ENCODE results near the gene SCAPER.

SCAPER gene

GRCh38 chr15:76776969-76777368 lies 128.2 kb downstream of the SCAPER start:
- ATAC-seq (ENCODE audit: low read depth) (no peak), DNase-seq (ENCODE audit: low spot score) (no peak)
- Histone ChIP-seq H3K36me3 (ENCODE audit: low read depth) (peaks cover 14% of the 10 kb centered on the region; the same call in 1 of the 2 replicates), H3K9me3 (ENCODE audit: severe bottlenecking) (no peaks in the 10 kb centered on the region), H3K27ac (ENCODE audit: poor library complexity, severe bottlenecking) (no peak overlapping the region), H3K4me3 (ENCODE audit: severe bottlenecking) (no peak overlapping the region), H3K27me3 (ENCODE audit: insufficient read depth, poor library complexity, severe bottlenecking) (no peaks in the 10 kb centered on the region), H3K4me1 (ENCODE audit: insufficient read depth, poor library complexity, severe bottlenecking) (no peaks in the 10 kb centered on the region)
- TF ChIP-seq, protein P1, sequence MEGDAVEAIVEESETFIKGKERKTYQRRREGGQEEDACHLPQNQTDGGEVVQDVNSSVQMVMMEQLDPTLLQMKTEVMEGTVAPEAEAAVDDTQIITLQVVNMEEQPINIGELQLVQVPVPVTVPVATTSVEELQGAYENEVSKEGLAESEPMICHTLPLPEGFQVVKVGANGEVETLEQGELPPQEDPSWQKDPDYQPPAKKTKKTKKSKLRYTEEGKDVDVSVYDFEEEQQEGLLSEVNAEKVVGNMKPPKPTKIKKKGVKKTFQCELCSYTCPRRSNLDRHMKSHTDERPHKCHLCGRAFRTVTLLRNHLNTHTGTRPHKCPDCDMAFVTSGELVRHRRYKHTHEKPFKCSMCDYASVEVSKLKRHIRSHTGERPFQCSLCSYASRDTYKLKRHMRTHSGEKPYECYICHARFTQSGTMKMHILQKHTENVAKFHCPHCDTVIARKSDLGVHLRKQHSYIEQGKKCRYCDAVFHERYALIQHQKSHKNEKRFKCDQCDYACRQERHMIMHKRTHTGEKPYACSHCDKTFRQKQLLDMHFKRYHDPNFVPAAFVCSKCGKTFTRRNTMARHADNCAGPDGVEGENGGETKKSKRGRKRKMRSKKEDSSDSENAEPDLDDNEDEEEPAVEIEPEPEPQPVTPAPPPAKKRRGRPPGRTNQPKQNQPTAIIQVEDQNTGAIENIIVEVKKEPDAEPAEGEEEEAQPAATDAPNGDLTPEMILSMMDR (IDR thresholded peaks at IDR 0.05; ENCODE audit: poor library complexity, severe bottlenecking), result no peak

- Histone ChIP-seq H3K9me3 (ENCODE audit: severe bottlenecking) (no peaks in the 10 kb centered on the region), H3K36me3 (ENCODE audit: low read depth) (peaks cover 14% of the 10 kb centered on the region; the same call in 1 of the 2 replicates), H3K27me3 (ENCODE audit: insufficient read depth, poor library complexity, severe bottlenecking) (no peaks in the 10 kb centered on the region), H3K4me3 (ENCODE audit: severe bottlenecking) (no peak overlapping the region), H3K4me1 (ENCODE audit: insufficient read depth, poor library complexity, severe bottlenecking) (no peaks in the 10 kb centered on the region), H3K27ac (ENCODE audit: poor library complexity, severe bottlenecking) (no peak overlapping the region)
- DNase-seq (ENCODE audit: low spot score) (no peak), ATAC-seq (ENCODE audit: low read depth) (no peak)
- TF ChIP-seq, protein P1 (IDR thresholded peaks at IDR 0.05; ENCODE audit: poor library complexity, severe bottlenecking), result no peak
Observed at GRCh38 chr15:76776480-76776879, 128.7 kb downstream of the SCAPER start.

DNA sequence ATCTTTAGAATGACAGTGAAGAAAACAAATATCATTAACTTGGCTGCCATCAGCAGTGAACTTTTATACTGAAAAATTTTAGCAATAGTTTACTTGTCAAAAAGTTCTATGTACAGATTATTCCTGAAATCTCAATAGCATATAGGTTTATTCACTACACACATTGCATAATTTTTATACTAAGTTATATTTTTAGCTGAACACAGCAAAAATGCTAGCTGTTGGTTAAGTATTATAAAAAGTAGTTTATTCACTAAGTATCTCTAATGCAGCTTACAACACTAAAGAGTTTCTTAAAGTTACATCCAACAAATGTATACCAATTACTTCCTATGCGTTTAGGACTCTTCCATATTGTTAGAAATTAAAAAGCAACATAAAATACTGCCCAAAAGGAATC lies 131.9 kb downstream of the SCAPER start:
- peaks cover 23% of the 10 kb centered on the region for H3K36me3 ChIP-seq (ENCODE audit: low read depth)
- H3K27me3 ChIP-seq (ENCODE audit: insufficient read depth, poor library complexity, severe bottlenecking), result no peaks in the 10 kb centered on the region
- H3K4me3 ChIP-seq (ENCODE audit: severe bottlenecking), result no peak overlapping the region
- TF ChIP-seq, protein P1 (IDR thresholded peaks at IDR 0.05; ENCODE audit: poor library complexity, severe bottlenecking), result no peak
- no peaks in the 10 kb centered on the region for H3K9me3 ChIP-seq (ENCODE audit: severe bottlenecking)
- ATAC-seq (ENCODE audit: low read depth), result no peak
- no peak overlapping the region for H3K27ac ChIP-seq (ENCODE audit: poor library complexity, severe bottlenecking)
- no peaks in the 10 kb centered on the region for H3K4me1 ChIP-seq (ENCODE audit: insufficient read depth, poor library complexity, severe bottlenecking)
- no peak for DNase-seq (ENCODE audit: low spot score)

DNA sequence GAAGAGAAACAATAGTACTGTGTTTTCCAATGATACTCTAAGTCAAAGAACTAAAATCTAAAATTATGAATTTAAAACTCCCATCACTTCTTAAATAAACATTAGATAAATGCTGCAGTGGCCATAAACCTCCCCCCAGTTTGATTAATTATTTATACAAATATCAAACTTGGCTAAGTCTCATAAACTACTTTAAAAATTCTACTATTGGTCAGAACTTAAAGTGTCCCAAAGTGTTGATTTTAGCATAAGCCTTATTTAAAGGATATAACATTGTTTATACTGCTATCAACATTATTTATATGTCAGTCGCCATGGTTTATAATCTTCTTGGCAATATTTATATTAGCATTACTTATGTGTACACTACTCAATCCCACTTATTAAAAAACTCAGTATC lies 132.4 kb downstream of the SCAPER start:
- TF ChIP-seq, protein P1 (IDR thresholded peaks at IDR 0.05; ENCODE audit: poor library complexity, severe bottlenecking), result no peak
- ATAC-seq (ENCODE audit: low read depth), result no peak
- no peaks in the 10 kb centered on the region for H3K4me1 ChIP-seq (ENCODE audit: insufficient read depth, poor library complexity, severe bottlenecking)
- H3K27ac ChIP-seq (ENCODE audit: poor library complexity, severe bottlenecking), result no peak overlapping the region
- no peak overlapping the region for H3K4me3 ChIP-seq (ENCODE audit: severe bottlenecking)
- DNase-seq (ENCODE audit: low spot score), result no peak
- no peaks in the 10 kb centered on the region for H3K27me3 ChIP-seq (ENCODE audit: insufficient read depth, poor library complexity, severe bottlenecking)
- no peaks in the 10 kb centered on the region for H3K9me3 ChIP-seq (ENCODE audit: severe bottlenecking)
- peaks cover 23% of the 10 kb centered on the region for H3K36me3 ChIP-seq (ENCODE audit: low read depth)

- ATAC-seq (ENCODE audit: low read depth), result no peak
- no peaks in the 10 kb centered on the region for H3K4me1 ChIP-seq (ENCODE audit: insufficient read depth, poor library complexity, severe bottlenecking)
- H3K27ac ChIP-seq (ENCODE audit: poor library complexity, severe bottlenecking), result no peak overlapping the region
- DNase-seq (ENCODE audit: low spot score), result no peak
- TF ChIP-seq, protein P1 (IDR thresholded peaks at IDR 0.05; ENCODE audit: poor library complexity, severe bottlenecking), result no peak
- H3K9me3 ChIP-seq (ENCODE audit: severe bottlenecking), result no peaks in the 10 kb centered on the region
- H3K4me3 ChIP-seq (ENCODE audit: severe bottlenecking), result no peak overlapping the region
- no peaks in the 10 kb centered on the region for H3K27me3 ChIP-seq (ENCODE audit: insufficient read depth, poor library complexity, severe bottlenecking)
- peaks cover 36% of the 10 kb centered on the region for H3K36me3 ChIP-seq (ENCODE audit: low read depth)
Observed at GRCh38 chr15:76764004-76764403, 141.1 kb downstream of the SCAPER start.
